Esophagus mucosa (tissue), 1 donor: ENCODE data around the gene HNRNPUL2. TPM values are rescaled to one million over a fixed set of nuclear protein-coding genes. Genes with fewer than 3 reads are reported as not detected.

Source experiments
- ATAC-seq: fragments of 200-7000 bp; cut with Tn5 transposase; one replicate; pipeline ENCODE4 v1.9.1; 2020
- total RNA-seq: library from RNA; stranded (reverse); gene quantifications from one replicate; pipeline ENCODE4 v1.2.4, GENCODE V29; 2023
- donor health status: DM: yes; HTN: yes; CAD: no.

HNRNPUL2 gene
- total RNA-seq, 1 donor from 2014 or later = 29.5 TPM

DNA sequence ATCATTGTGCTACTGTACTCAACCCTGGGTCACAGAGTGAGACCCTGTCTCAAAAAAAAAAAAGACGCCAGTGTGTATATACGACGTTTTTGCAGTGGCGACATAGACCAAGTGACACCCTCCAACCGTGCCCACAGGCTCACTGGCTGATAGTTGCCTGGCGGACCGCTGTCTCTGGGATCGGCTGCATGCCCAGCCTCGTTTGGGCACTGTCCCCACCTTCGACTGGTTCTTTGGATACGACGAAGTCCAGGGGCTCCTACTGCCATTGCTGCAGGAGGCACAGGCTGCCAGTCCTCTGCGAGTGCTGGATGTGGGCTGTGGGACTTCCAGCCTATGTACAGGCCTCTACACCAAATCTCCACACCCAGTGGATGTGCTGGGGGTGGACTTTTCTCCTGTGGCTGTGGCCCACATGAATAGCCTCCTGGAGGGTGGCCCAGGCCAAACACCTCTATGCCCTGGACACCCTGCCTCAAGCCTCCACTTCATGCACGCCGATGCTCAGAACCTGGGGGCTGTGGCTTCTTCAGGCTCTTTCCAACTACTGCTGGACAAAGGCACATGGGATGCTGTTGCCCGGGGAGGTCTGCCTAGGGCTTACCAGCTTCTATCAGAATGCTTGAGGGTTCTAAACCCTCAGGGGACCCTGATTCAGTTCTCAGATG is 60.9 kb downstream of the HNRNPUL2 start:
- no peak for ATAC-seq

DNA sequence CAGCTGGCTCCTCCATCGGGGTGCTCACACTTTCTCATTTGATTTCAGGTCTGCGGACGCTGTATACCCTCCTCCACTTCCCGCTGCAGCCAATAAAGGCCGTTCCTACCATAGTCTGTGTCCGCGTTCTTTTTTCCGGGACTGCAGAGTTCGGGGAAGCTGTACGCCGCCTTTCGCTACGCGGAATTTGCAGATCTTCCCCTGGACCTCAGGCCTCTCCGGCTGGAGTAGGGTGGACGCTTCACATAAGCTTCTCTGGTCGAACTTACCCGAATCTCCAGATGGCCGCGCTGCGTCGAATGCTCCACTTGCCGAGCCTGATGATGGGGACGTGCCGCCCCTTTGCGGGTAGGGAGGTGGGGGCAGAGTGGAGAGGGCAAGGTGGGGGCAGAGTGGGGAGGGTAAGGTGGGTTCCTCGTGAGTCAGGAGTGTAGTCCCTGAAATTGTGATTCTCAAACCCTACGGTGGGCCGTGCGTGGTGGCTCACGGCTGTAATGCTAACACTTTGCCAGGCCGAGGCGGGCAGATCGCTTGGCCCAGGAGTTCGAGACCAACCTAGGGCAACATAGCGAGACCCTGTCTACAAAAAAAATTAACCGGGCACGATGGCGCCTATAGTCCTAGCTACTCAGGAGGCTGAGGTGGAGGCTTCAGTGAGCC is 61.5 kb downstream of the HNRNPUL2 start:
- ATAC-seq = peak; percentile 33

DNA sequence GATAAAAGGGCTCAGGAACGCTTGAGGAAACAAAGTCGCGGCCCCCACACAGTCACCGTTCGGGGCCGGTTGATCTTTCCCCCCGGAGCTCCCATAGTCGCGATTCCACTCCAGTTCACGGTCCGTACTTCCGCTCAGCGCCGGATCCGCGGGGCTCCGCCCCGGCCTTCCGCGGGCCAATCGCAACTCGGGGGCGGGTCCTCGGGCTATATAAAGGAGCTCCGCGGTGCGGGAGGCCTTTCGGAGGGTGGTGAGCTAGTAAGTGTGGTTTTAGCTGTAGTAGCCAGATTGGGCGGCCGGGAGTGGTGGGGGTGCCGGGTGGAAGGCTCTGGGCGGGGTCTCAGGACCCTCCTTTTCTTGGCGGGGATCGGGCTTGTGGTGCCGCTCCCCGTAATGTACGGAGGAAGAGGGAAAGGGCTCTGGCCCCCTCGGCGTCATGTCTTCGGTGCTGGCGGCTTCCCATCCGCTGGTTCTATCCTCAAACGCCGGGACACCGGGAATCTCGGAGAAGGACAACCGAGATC is 62.1 kb downstream of the HNRNPUL2 start, which contains the start of the genes C11orf98 and CSKMT:
TSS of gene C11orf98 (minus strand) at position 136 of the 524 bp plus-strand sequence. CDS start at position 95, 41 bp downstream.
TSS of gene CSKMT (plus strand) at position 238 of the 524 bp plus-strand sequence. CDS start 568 bp downstream, outside the sequence.
- ATAC-seq = peak; percentile 95

DNA sequence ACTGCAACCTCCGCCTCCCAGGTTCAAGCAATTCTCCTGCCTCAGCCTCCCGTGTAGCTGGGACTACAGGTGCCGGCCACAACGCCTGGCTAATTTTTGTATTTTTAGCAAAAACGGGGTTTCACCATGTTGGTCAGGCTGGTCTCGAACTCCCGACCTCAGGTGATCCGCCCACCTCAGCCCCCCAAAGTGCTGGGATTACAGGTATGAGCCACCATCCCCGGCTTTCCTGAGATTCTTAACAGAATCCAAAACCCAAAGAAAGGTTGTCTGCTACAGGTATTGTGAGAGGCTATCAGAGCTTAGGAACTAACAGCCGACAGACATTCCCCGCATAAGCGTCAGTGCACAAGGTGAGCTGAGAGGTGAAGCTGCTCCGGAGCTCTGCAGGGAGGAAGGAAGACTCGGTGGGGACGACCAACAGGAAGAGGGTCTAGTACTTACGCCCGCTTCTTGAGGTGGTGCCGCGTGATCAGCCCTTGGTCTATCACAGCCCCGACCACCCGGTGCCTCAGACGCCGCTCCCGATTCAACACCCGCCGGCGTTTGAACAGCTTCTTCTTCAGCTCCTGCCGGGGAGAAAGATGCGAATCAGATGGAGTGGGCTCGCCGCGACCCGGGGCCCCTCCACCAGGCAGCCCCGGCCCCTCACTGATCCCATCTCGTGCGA is 62.7 kb downstream of the HNRNPUL2 start:
- peak; percentile 65 for ATAC-seq

Other genes starting within 250 kb of the HNRNPUL2 start
- gene AHNAK, start 180.7 kb downstream of the HNRNPUL2 start, total RNA-seq = 931 TPM
- 1,515 TPM for gene EEF1G, start 153.6 kb downstream of the HNRNPUL2 start, total RNA-seq
- gene TUT1, start 135.9 kb downstream of the HNRNPUL2 start, total RNA-seq = 9.3 TPM
- 88.4 TPM for gene MTA2, start 125.6 kb downstream of the HNRNPUL2 start, total RNA-seq
- gene EML3, start 114.7 kb downstream of the HNRNPUL2 start, total RNA-seq = 64.9 TPM
- gene ROM1, start 114.2 kb downstream of the HNRNPUL2 start, total RNA-seq = 4.9 TPM
- gene B3GAT3, start 105.5 kb downstream of the HNRNPUL2 start, total RNA-seq = 11.3 TPM
- gene GANAB, start 80.8 kb downstream of the HNRNPUL2 start, total RNA-seq = 175 TPM
- 14.1 TPM for gene INTS5, start 74.2 kb downstream of the HNRNPUL2 start, total RNA-seq
- 48.7 TPM for gene C11orf98, start 62.2 kb downstream of the HNRNPUL2 start, total RNA-seq
- gene CSKMT, start 62.1 kb downstream of the HNRNPUL2 start, total RNA-seq = 20.2 TPM
- gene UQCC3, start 55.8 kb downstream of the HNRNPUL2 start, total RNA-seq = 8.8 TPM
- 4.7 TPM for gene LBHD1, start 55.2 kb downstream of the HNRNPUL2 start, total RNA-seq
- 65.6 TPM for gene UBXN1, start 48.4 kb downstream of the HNRNPUL2 start, total RNA-seq
- 1.1 TPM for gene LRRN4CL, start 37.9 kb downstream of the HNRNPUL2 start, total RNA-seq
- gene BSCL2, start 20.0 kb downstream of the HNRNPUL2 start, total RNA-seq = 42.4 TPM
- gene GNG3, start 19.8 kb downstream of the HNRNPUL2 start, total RNA-seq = not detected
- gene TTC9C, start 1.0 kb upstream of the HNRNPUL2 start, total RNA-seq = 13.5 TPM
- 8.0 TPM for gene ZBTB3, start 26.7 kb upstream of the HNRNPUL2 start, total RNA-seq
- 75.5 TPM for gene POLR2G, start 34.1 kb upstream of the HNRNPUL2 start, total RNA-seq
- 10.3 TPM for gene TAF6L, start 43.9 kb upstream of the HNRNPUL2 start, total RNA-seq
- 30.2 TPM for gene TMEM179B, start 59.9 kb upstream of the HNRNPUL2 start, total RNA-seq
- 10.0 TPM for gene TMEM223, start 64.5 kb upstream of the HNRNPUL2 start, total RNA-seq
- 39.1 TPM for gene NXF1, start 78.0 kb upstream of the HNRNPUL2 start, total RNA-seq
- gene STX5, start 104.6 kb upstream of the HNRNPUL2 start, total RNA-seq = 25.1 TPM
- gene TEX54, start 105.4 kb upstream of the HNRNPUL2 start, total RNA-seq = not detected
- 41.0 TPM for gene WDR74, start 112.1 kb upstream of the HNRNPUL2 start, total RNA-seq
- 233 TPM for gene SLC3A2, start 153.4 kb upstream of the HNRNPUL2 start, total RNA-seq
- not detected for gene CHRM1, start 193.9 kb upstream of the HNRNPUL2 start, total RNA-seq